Spleen (tissue), 7 donors: ENCODE data around the gene SLC49A4.

Experiments used
- CTCF ChIP-seq, 11 experiments: fragments of 200-600 bp in 7 of 11; fragments of 450-650 bp in 4 of 11; sonication (generic) in 4 of 11; IDR thresholded peaks in 8 of 11; conservative IDR thresholded peaks in 3 of 11; 1 replicate in 7 of 11; 2 replicates in 4 of 11; pipeline versions ENCODE4 v1.4.0 to v1.8.0; 2016 to 2021; ENCODE audit warnings: antibody characterized with exemption in 11 of 11, inconsistent platforms in 4 of 11, mild to moderate bottlenecking in 1 of 11
- POLR2AphosphoS5 ChIP-seq, 3 donors: sonication (generic); formaldehyde crosslinking; IDR thresholded peaks; one replicate each; pipeline ENCODE4 v1.5.1; 2017; ENCODE audit warnings: antibody characterized with exemption in 3 of 3
- donor health status: DM: no; HTN: no; CAD: no; lungs with moderate emphysema.
- donor health status: DM: no; HTN: no; CAD: no.
- donor health status: DM: no; HTN: no; CAD: no.

- TF ChIP-seq CTCF (IDR thresholded peaks at IDR 0.05 in 8 of 11, conservative IDR thresholded peaks at IDR 0.05 in 3 of 11) (no peak), POLR2AphosphoS5 (IDR thresholded peaks at IDR 0.05) (no peak)
Measured at GRCh38 chr3:122802323-122802722, 7.5 kb downstream of the SLC49A4 start.
